ENCODE data around the gene FAM72B. TPM values are rescaled to one million over a fixed set of nuclear protein-coding genes. Genes with fewer than 3 reads are reported as not detected.
A peak's percentile ranks its signal among the peaks of the same experiment; 100 is the strongest.
"Not testable (repeated sequence)": the region's sequence is repeated elsewhere in the genome, so short reads cannot be mapped to it uniquely, and the experiment has no call there.

The FAM72B gene
- total RNA-seq = 1 to 10 TPM in 1 of 3 donors, under 1 TPM in 1, not detected in 1; 0.73 to 1.9 TPM

GRCh38 chr1:121184290-121185127 lies at the start of gene FAM72B, which contains the start of gene SRGAP2C:
Gene FAM72B, minus strand, starts transcription at chr1:121184340. Its CDS starts 851 bp downstream, at chr1:121183489.
Gene SRGAP2C, plus strand, starts transcription at chr1:121184975. Its CDS starts 2,472 bp downstream, at chr1:121187447.
- TF ChIP-seq POLR2A (IDR thresholded peaks at IDR 0.05) = peak; percentile 37
- intact Hi-C loops (cut with DNase I; ENCODE audit: low total_unique reads); H3K9me3 ChIP-seq; H3K27me3 ChIP-seq; H3K4me1 ChIP-seq; H3K36me3 ChIP-seq: not testable (repeated sequence)
- Histone ChIP-seq H3K27ac (peak within 1 kb of the TSS; percentile 60 to 88), H3K4me3 (peak within 1 kb of the TSS; percentile 45 to 67 (median 50))
- peak; percentile 88 to 99 for DNase-seq (ENCODE audit: low spot score in 2 of 2)

- H3K4me3 ChIP-seq; intact Hi-C loops (cut with DNase I; ENCODE audit: low total_unique reads); H3K36me3 ChIP-seq; H3K4me1 ChIP-seq; H3K27ac ChIP-seq; DNase-seq (ENCODE audit: low spot score in 2 of 2); H3K9me3 ChIP-seq; H3K27me3 ChIP-seq: not testable (repeated sequence)
These were observed 48.4 kb upstream of the FAM72B start for GRCh38 chr1:121232445-121233125.

- DNase-seq (ENCODE audit: low spot score in 2 of 2); H3K27me3 ChIP-seq; H3K27ac ChIP-seq; H3K9me3 ChIP-seq; H3K4me1 ChIP-seq; H3K36me3 ChIP-seq; intact Hi-C loops (cut with DNase I; ENCODE audit: low total_unique reads); H3K4me3 ChIP-seq: not testable (repeated sequence)
These were observed 46.5 kb upstream of the FAM72B start for GRCh38 chr1:121230636-121231035.

- H3K36me3 ChIP-seq; H3K4me1 ChIP-seq; H3K4me3 ChIP-seq; H3K27me3 ChIP-seq; H3K27ac ChIP-seq; H3K9me3 ChIP-seq; intact Hi-C loops (cut with DNase I; ENCODE audit: low total_unique reads); DNase-seq (ENCODE audit: low spot score in 2 of 2): not testable (repeated sequence)
These were observed 43.6 kb upstream of the FAM72B start for GRCh38 chr1:121227544-121228330.

- H3K27ac ChIP-seq; H3K36me3 ChIP-seq; H3K4me1 ChIP-seq; DNase-seq (ENCODE audit: low spot score in 2 of 2); H3K27me3 ChIP-seq; intact Hi-C loops (cut with DNase I; ENCODE audit: low total_unique reads); H3K4me3 ChIP-seq; H3K9me3 ChIP-seq: not testable (repeated sequence)
These were observed 42.8 kb upstream of the FAM72B start for GRCh38 chr1:121226925-121227324.

- intact Hi-C loops (cut with DNase I; ENCODE audit: low total_unique reads); H3K9me3 ChIP-seq; DNase-seq (ENCODE audit: low spot score in 2 of 2); H3K27me3 ChIP-seq; H3K4me3 ChIP-seq; H3K4me1 ChIP-seq; H3K27ac ChIP-seq; H3K36me3 ChIP-seq: not testable (repeated sequence)
These were observed 42.3 kb upstream of the FAM72B start for GRCh38 chr1:121226295-121226904.

GRCh38 chr1:121224714-121225113 lies 40.6 kb upstream of the FAM72B start:
- H3K9me3 ChIP-seq; H3K36me3 ChIP-seq; H3K4me1 ChIP-seq; H3K4me3 ChIP-seq; H3K27ac ChIP-seq; DNase-seq (ENCODE audit: low spot score in 2 of 2); H3K27me3 ChIP-seq; intact Hi-C loops (cut with DNase I; ENCODE audit: low total_unique reads): not testable (repeated sequence)

- not testable (repeated sequence) for H3K4me3 ChIP-seq, H3K27ac ChIP-seq
These were observed 37.6 kb upstream of the FAM72B start for GRCh38 chr1:121221770-121222169.

GRCh38 chr1:121216676-121217075 lies 32.5 kb upstream of the FAM72B start:
- intact Hi-C loops (cut with DNase I; ENCODE audit: low total_unique reads); H3K27ac ChIP-seq; H3K27me3 ChIP-seq; H3K9me3 ChIP-seq; H3K4me3 ChIP-seq; H3K36me3 ChIP-seq; DNase-seq (ENCODE audit: low spot score in 2 of 2); H3K4me1 ChIP-seq: not testable (repeated sequence)

More at GRCh38 chr1:121221770-121222169, 37.6 kb upstream of the FAM72B start:
- DNase-seq (ENCODE audit: low spot score in 2 of 2); intact Hi-C loops (cut with DNase I; ENCODE audit: low total_unique reads); H3K4me1 ChIP-seq; H3K27me3 ChIP-seq; H3K36me3 ChIP-seq; H3K9me3 ChIP-seq: not testable (repeated sequence)

- H3K36me3 ChIP-seq; intact Hi-C loops (cut with DNase I; ENCODE audit: low total_unique reads); H3K27me3 ChIP-seq; H3K4me1 ChIP-seq; H3K27ac ChIP-seq; DNase-seq (ENCODE audit: low spot score in 2 of 2); H3K4me3 ChIP-seq; H3K9me3 ChIP-seq: not testable (repeated sequence)
These were observed 31.7 kb upstream of the FAM72B start for GRCh38 chr1:121215699-121216417.

GRCh38 chr1:121214544-121215156 lies 30.5 kb upstream of the FAM72B start:
- H3K27me3 ChIP-seq; intact Hi-C loops (cut with DNase I; ENCODE audit: low total_unique reads); H3K4me1 ChIP-seq; H3K9me3 ChIP-seq; DNase-seq (ENCODE audit: low spot score in 2 of 2); H3K4me3 ChIP-seq; H3K36me3 ChIP-seq; H3K27ac ChIP-seq: not testable (repeated sequence)

- H3K4me1 ChIP-seq; H3K27me3 ChIP-seq; H3K36me3 ChIP-seq; DNase-seq (ENCODE audit: low spot score in 2 of 2); intact Hi-C loops (cut with DNase I; ENCODE audit: low total_unique reads); H3K9me3 ChIP-seq; H3K27ac ChIP-seq; H3K4me3 ChIP-seq: not testable (repeated sequence)
These were observed 29.4 kb upstream of the FAM72B start for GRCh38 chr1:121213491-121213890.
